Fibroblast of pulmonary artery (primary cell): ENCODE data around the gene STK40.

Experiments
- DNase-seq: peaks from one replicate; pipeline ENCODE4 v3.0.0-alpha.2; 2010; ENCODE audit warnings: low read depth
- H3K4me3 ChIP-seq: replicated peaks from 2 replicates; pipeline ENCODE4 v1.5.1; 2011; ENCODE audit warnings: low read depth, mild to moderate bottlenecking, control low read depth, low read length, moderate library complexity
- TF ChIP-seq, protein P1 (sequence below): IDR thresholded peaks from 2 replicates; pipeline ENCODE4 v1.5.1; 2011; ENCODE audit warnings: mild to moderate bottlenecking, control low read depth, low read length, inconsistent platforms; ENCODE audit errors: missing control alignments

Gene STK40

DNA sequence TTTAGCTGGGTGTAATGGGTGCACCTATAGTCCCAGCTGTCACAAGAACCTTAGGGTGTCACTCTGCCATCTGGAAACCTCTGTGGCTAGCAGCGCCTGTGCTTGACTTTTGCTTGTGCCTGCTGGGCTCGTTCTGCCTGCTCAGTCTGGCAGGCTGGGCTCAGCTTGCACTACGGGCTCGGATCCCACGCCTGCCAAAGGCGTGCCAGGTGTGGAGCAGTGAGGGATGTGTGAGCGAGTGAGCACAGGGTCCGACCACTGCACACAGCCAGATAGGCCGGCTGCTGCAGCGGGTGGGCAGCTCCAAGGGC lies 14.7 kb upstream of the STK40 start:
- TF ChIP-seq, protein P1, sequence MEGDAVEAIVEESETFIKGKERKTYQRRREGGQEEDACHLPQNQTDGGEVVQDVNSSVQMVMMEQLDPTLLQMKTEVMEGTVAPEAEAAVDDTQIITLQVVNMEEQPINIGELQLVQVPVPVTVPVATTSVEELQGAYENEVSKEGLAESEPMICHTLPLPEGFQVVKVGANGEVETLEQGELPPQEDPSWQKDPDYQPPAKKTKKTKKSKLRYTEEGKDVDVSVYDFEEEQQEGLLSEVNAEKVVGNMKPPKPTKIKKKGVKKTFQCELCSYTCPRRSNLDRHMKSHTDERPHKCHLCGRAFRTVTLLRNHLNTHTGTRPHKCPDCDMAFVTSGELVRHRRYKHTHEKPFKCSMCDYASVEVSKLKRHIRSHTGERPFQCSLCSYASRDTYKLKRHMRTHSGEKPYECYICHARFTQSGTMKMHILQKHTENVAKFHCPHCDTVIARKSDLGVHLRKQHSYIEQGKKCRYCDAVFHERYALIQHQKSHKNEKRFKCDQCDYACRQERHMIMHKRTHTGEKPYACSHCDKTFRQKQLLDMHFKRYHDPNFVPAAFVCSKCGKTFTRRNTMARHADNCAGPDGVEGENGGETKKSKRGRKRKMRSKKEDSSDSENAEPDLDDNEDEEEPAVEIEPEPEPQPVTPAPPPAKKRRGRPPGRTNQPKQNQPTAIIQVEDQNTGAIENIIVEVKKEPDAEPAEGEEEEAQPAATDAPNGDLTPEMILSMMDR = no peak
- H3K4me3 ChIP-seq = no peak overlapping the region
- no peak for DNase-seq

DNA sequence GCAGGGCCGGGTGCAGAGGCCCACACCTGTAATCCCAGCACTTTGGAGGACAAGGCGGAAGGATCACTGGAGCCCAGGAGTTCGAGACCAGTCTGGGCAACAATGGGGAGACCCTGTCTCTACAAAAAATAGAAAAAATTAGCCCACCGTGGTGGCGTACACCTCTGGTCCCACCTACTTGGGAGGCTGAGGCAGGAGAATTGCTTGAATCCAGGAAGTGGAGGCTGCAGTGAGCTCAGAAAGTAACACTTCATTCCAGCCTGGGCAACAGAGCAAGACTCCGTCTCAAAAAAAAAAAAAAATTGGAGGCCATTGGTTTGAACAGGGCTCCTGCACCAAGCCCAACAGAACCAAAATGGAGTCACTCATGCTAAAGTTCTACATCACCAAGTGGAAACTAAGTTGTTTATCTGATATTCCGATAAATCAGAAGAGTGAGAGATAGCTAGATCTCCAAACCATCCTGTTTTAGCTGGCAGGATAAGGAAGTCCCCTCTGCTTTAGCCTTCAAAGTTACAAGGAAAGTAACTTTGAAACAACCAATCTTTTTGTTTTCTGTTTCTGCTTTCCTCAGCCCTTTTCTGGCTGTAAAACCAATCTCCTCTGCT lies 12.8 kb upstream of the STK40 start:
- TF ChIP-seq, protein P1 = no peak
- DNase-seq = no peak
- H3K4me3 ChIP-seq = no peak overlapping the region

DNA sequence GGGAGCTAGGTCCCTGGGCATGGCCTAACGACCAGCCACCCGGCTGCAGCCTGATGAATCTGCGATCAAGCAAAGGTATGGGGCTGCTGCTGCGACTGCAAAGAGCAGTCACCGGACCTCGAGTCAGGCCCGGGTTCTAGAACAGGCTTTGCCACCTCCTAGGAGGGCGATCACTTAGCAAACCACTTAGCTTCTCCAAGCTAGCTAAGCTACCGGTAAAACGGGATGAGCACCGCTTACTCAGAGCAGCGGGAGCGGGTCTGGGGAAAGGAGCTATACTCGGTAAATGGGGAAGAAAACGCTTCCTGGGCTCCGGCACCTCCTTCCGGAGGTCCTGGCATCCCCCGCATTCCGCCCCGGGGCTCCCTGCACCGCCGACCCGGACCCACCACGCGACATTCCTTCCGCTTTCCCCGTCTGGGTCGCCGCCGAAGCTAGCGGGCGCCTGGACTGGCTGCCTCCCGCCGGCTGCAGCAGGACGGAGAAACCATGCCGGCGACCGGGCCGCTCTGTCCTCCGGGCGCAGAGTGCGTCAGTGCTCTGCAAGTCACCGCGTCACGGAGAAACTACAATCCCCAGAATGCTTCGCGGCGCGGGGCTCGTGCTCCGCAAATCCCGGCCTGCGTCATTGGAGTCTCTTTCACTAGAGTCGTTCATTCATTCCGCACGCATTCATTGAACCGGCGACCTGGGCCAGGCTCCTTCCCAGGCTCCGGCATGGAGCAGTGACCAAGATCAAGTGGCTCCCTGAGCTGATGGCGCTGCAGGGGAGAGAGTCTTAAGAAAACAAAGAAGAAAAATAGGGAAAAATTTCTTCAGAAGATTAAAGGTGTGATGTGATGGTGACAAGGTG lies 11.9 kb upstream of the STK40 start, which contains the start of gene LSM10:
Gene LSM10, minus strand, starts transcription at position 531 of the 853 bp plus-strand sequence. CDS start 3,779 bp downstream, outside the sequence.
- TF ChIP-seq, protein P1 = no peak
- peak; percentile 95 for DNase-seq
- H3K4me3 ChIP-seq = peak within 1 kb of the TSS; percentile 92

DNA sequence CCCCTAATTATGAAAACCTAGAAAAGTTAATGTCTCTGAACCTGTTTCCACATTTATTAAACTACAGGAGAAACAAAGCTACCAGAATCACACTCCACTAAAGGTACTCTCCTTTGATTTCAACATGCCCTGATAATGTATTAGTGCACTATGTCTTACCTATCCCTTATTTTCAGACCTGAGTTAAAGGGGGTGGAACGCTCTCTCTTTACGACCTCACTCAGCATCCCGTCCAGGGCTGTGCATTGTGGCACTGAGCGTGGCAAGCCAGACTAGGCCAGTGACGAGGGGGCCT lies 11.3 kb upstream of the STK40 start:
- DNase-seq = no peak
- peak overlapping the region; percentile 92 for H3K4me3 ChIP-seq
- TF ChIP-seq, protein P1 = no peak

DNA sequence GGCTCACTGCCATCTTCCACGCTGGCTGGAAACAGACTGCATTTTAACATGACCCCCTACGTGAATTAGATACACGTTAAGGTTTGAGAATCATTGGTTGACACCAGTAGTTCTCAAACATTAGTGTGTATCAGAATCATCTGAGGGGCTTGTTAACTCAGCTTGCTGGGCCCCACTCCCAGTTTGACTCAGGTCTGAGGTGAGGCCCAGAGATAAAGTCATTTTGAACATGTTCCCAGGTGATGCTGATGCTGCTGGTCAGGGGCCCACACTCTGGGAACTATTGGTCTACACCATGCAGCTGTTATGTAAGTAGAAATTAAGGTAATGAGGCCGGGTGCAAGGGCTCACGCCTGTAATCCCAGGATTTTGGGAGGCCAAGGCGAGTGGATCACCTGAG lies 10.6 kb upstream of the STK40 start:
- TF ChIP-seq, protein P1 = no peak
- H3K4me3 ChIP-seq = no peak overlapping the region
- no peak for DNase-seq

DNA sequence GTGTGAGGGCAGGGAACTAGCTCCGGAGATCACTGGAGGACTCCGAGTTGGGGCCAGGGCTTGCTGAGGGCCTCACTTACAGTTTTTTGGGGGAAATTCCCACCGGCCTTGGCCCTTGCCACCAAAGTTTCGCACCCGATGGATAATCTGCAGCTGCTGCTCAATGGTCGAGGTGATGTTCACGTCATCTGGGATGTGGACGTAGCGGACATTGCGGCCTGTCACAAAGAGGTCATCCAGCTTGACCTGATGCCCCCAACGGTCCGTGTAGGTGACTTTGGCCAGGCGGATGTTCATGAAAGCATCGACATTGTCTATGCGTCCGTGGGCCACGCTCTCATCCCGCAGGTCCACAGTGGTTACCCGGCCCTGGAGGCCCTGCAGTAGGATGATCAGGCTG lies 8.0 kb upstream of the STK40 start:
- no peak for DNase-seq

More for the DNA sequence above, 8.0 kb upstream of the STK40 start:
- H3K4me3 ChIP-seq = no peak overlapping the region
- TF ChIP-seq, protein P1 = no peak
